Erythroblast (primary cell): Measurements from ENCODE around the gene SOD3.

Source experiments
- GATA1 ChIP-seq: IDR thresholded peaks from 2 replicates; pipeline ENCODE4 v1.6.1; 2011; ENCODE audit warnings: low read depth, mild to moderate bottlenecking, control low read depth, low read length, moderate library complexity
- POLR2A ChIP-seq: IDR thresholded peaks from 2 replicates; pipeline ENCODE4 v1.6.1; 2011; ENCODE audit warnings: mild to moderate bottlenecking, low read length

DNA sequence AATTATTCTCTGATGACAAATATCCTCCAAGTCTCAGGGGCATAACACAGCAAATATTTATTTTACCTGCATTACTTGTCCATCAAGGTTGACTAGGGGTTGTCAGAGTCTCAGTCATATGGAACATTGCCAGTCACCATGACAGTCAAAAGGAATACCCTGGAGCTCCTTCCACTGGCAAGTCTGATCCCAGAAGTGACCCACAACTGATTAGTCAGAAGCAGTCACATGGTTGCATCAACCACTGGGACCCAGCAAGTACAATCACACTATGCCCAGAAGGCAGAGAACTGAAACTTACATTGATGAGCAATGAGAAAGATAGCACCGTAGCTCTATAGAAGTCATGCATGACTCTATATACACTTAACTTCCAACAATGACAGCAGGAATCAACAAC is 41.9 kb upstream of the SOD3 start:
- TF ChIP-seq POLR2A: no peak
- no peak for TF ChIP-seq GATA1
